ENCODE data around the gene PRCD. TPM values are rescaled to one million over a fixed set of nuclear protein-coding genes. Genes with fewer than 3 reads are reported as not detected.

The PRCD gene
- total RNA-seq, 2 experiments from 2014 or later: not detected

GRCh38 chr17:76530095-76530723, 9.6 kb upstream of the PRCD start:
- Mint-ChIP-seq H3K9me3 (no peaks in the 10 kb centered on the region), H3K4me3 (peak overlapping the region; percentile 11), H3K4me1 (ENCODE audit: low read depth) (peaks cover 24% of the 10 kb centered on the region), H3K27ac (no peak overlapping the region), H3K27me3 (peaks cover 4% of the 10 kb centered on the region), H3K36me3 (ENCODE audit: low read depth) (no peaks in the 10 kb centered on the region)
- ChIA-PET CTCF (no interaction called here), POLR2A (interaction anchor here (0.6 kb wide), 1 partner anchor 148 kb away, joined by 3 read pairs; no protein-coding TSS in a partner anchor)
- ATAC-seq (ENCODE audit: poor library complexity): no peak
- Histone ChIP-seq H3K36me3 (ENCODE audit: insufficient read depth, low read length) (no peaks in the 10 kb centered on the region), H3K4me1 (ENCODE audit: insufficient read depth, low read length) (peaks cover 39% of the 10 kb centered on the region), H3K4me3 (ENCODE audit: low read length) (no peak overlapping the region), H3K9me3 (ENCODE audit: control insufficient read depth in 1 of 2, insufficient read depth in 1 of 2, low read length in 2 of 2) (no peaks in the 10 kb centered on the region), H3K27me3 (ENCODE audit: control insufficient read depth in 1 of 2, insufficient read depth in 2 of 2, low read length in 2 of 2) (no peaks in the 10 kb centered on the region), H3K27ac (ENCODE audit: low read depth in 1 of 2, low read length in 2 of 2) (no peak overlapping the region)
- intact Hi-C loops (cut with DNase I, micrococcal nuclease): no loop called here
- no peak for DNase-seq
- TF ChIP-seq CTCF (IDR thresholded peaks at IDR 0.05): no peak

GRCh38 chr17:76530811-76531485, 8.9 kb upstream of the PRCD start:
- H3K27ac Mint-ChIP-seq: no peak overlapping the region
- CTCF ChIA-PET: no interaction called here
- H3K4me3 Mint-ChIP-seq: peak overlapping the region; percentile 11
- Histone ChIP-seq H3K27ac (ENCODE audit: low read depth in 1 of 2, low read length in 2 of 2) (no peak overlapping the region), H3K4me3 (ENCODE audit: low read length) (no peak overlapping the region), H3K9me3 (ENCODE audit: control insufficient read depth in 1 of 2, insufficient read depth in 1 of 2, low read length in 2 of 2) (no peaks in the 10 kb centered on the region), H3K4me1 (ENCODE audit: insufficient read depth, low read length) (peaks cover 39% of the 10 kb centered on the region), H3K36me3 (ENCODE audit: insufficient read depth, low read length) (no peaks in the 10 kb centered on the region), H3K27me3 (ENCODE audit: control insufficient read depth in 1 of 2, insufficient read depth in 2 of 2, low read length in 2 of 2) (peaks cover 0 to 3% of the 10 kb centered on the region in 2 experiments)
- H3K4me1 Mint-ChIP-seq (ENCODE audit: low read depth): peaks cover 24% of the 10 kb centered on the region
- DNase-seq (no peak), ATAC-seq (ENCODE audit: poor library complexity) (no peak)
- intact Hi-C loops (cut with DNase I, micrococcal nuclease): no loop called here
- no peak for TF ChIP-seq CTCF (IDR thresholded peaks at IDR 0.05)
- peaks cover 7% of the 10 kb centered on the region for H3K27me3 Mint-ChIP-seq
- POLR2A ChIA-PET: no interaction called here
- H3K9me3 Mint-ChIP-seq: no peaks in the 10 kb centered on the region
- no peaks in the 10 kb centered on the region for H3K36me3 Mint-ChIP-seq (ENCODE audit: low read depth)

GRCh38 chr17:76531486-76532038, 8.3 kb upstream of the PRCD start:
- H3K9me3 Mint-ChIP-seq: no peaks in the 10 kb centered on the region
- Histone ChIP-seq H3K27ac (ENCODE audit: low read depth in 1 of 2, low read length in 2 of 2) (no peak overlapping the region), H3K27me3 (ENCODE audit: control insufficient read depth in 1 of 2, insufficient read depth in 2 of 2, low read length in 2 of 2) (peaks cover 5 to 7% of the 10 kb centered on the region in 2 experiments), H3K4me3 (ENCODE audit: low read length) (no peak overlapping the region), H3K4me1 (ENCODE audit: insufficient read depth, low read length) (peaks cover 39% of the 10 kb centered on the region), H3K36me3 (ENCODE audit: insufficient read depth, low read length) (no peaks in the 10 kb centered on the region), H3K9me3 (ENCODE audit: control insufficient read depth in 1 of 2, insufficient read depth in 1 of 2, low read length in 2 of 2) (no peaks in the 10 kb centered on the region)
- no peak for TF ChIP-seq CTCF (IDR thresholded peaks at IDR 0.05)
- no peaks in the 10 kb centered on the region for H3K36me3 Mint-ChIP-seq (ENCODE audit: low read depth)
- CTCF ChIA-PET: no interaction called here
- DNase-seq (no peak), ATAC-seq (ENCODE audit: poor library complexity) (no peak)
- intact Hi-C loops (cut with DNase I, micrococcal nuclease): no loop called here
- H3K27me3 Mint-ChIP-seq: peaks cover 12% of the 10 kb centered on the region
- H3K4me3 Mint-ChIP-seq: no peak overlapping the region
- POLR2A ChIA-PET: no interaction called here
- peaks cover 24% of the 10 kb centered on the region for H3K4me1 Mint-ChIP-seq (ENCODE audit: low read depth)
- H3K27ac Mint-ChIP-seq: no peak overlapping the region

Measured in CD4-positive, alpha-beta T cell (primary cell).